ENCODE measurements around the gene CPT1C. TPM values are rescaled to one million over a fixed set of nuclear protein-coding genes. Genes with fewer than 3 reads are reported as not detected.

CPT1C gene
- total RNA-seq, 1 donor from 2014 or later = 60.9 TPM

GRCh38 chr19:49658139-49658517 is 32.8 kb upstream of the CPT1C start:
- no peaks in the 10 kb centered on the region for H3K9me3 Mint-ChIP-seq
- H3K4me1 Mint-ChIP-seq = peaks cover 6% of the 10 kb centered on the region
- no peak for DNase-seq (ENCODE audit: low spot score in 2 of 2, unreplicated experiment in 2 of 2)
- peaks cover 41% of the 10 kb centered on the region for H3K36me3 Mint-ChIP-seq
- no peaks in the 10 kb centered on the region for H3K27me3 Mint-ChIP-seq (ENCODE audit: low read depth)
- no peak overlapping the region for H3K4me3 Mint-ChIP-seq
- H3K27ac Mint-ChIP-seq = no peak overlapping the region
- TF ChIP-seq, protein P1, sequence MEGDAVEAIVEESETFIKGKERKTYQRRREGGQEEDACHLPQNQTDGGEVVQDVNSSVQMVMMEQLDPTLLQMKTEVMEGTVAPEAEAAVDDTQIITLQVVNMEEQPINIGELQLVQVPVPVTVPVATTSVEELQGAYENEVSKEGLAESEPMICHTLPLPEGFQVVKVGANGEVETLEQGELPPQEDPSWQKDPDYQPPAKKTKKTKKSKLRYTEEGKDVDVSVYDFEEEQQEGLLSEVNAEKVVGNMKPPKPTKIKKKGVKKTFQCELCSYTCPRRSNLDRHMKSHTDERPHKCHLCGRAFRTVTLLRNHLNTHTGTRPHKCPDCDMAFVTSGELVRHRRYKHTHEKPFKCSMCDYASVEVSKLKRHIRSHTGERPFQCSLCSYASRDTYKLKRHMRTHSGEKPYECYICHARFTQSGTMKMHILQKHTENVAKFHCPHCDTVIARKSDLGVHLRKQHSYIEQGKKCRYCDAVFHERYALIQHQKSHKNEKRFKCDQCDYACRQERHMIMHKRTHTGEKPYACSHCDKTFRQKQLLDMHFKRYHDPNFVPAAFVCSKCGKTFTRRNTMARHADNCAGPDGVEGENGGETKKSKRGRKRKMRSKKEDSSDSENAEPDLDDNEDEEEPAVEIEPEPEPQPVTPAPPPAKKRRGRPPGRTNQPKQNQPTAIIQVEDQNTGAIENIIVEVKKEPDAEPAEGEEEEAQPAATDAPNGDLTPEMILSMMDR (IDR thresholded peaks at IDR 0.05; ENCODE audit: unreplicated experiment) = no peak

GRCh38 chr19:49658566-49659442 is 32.1 kb upstream of the CPT1C start:
- H3K36me3 Mint-ChIP-seq = peaks cover 41% of the 10 kb centered on the region
- no peaks in the 10 kb centered on the region for H3K9me3 Mint-ChIP-seq
- no peaks in the 10 kb centered on the region for H3K27me3 Mint-ChIP-seq (ENCODE audit: low read depth)
- no peak for DNase-seq (ENCODE audit: low spot score in 2 of 2, unreplicated experiment in 2 of 2)
- no peak overlapping the region for H3K4me3 Mint-ChIP-seq
- TF ChIP-seq, protein P1 (IDR thresholded peaks at IDR 0.05; ENCODE audit: unreplicated experiment) = no peak
- H3K27ac Mint-ChIP-seq = no peak overlapping the region
- H3K4me1 Mint-ChIP-seq = peaks cover 8% of the 10 kb centered on the region

- H3K36me3 Mint-ChIP-seq = peaks cover 31% of the 10 kb centered on the region
These were observed 30.5 kb upstream of the CPT1C start for GRCh38 chr19:49660338-49660961.

DNA sequence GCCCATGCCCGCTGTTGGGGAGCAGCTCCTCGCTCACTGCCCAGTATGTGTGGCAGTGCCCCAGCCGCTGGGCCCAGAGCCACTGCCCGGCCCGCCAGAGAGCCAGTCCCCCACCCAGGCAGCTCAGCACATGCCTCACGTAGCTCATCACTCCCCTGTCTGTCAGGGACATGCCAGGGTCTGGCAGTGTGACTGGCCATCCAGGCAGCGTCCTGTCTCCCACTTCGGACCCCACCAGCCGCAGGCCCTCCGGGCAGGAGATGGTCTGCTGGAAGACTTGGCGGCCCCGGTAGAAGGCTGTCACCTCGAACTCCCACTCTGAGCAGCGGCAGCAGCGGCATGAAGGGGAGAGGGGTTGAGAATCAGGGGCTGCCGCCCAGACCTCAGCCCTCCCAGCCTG is 28.9 kb upstream of the CPT1C start:
- H3K4me1 Mint-ChIP-seq = peaks cover 33% of the 10 kb centered on the region

More at GRCh38 chr19:49660338-49660961, 30.5 kb upstream of the CPT1C start:
- H3K4me3 Mint-ChIP-seq = no peak overlapping the region
- no peak for DNase-seq (ENCODE audit: low spot score in 2 of 2, unreplicated experiment in 2 of 2)
- peaks cover 22% of the 10 kb centered on the region for H3K4me1 Mint-ChIP-seq
- TF ChIP-seq, protein P1 (IDR thresholded peaks at IDR 0.05; ENCODE audit: unreplicated experiment) = no peak
- no peaks in the 10 kb centered on the region for H3K27me3 Mint-ChIP-seq (ENCODE audit: low read depth)
- no peaks in the 10 kb centered on the region for H3K9me3 Mint-ChIP-seq
- no peak overlapping the region for H3K27ac Mint-ChIP-seq

DNA sequence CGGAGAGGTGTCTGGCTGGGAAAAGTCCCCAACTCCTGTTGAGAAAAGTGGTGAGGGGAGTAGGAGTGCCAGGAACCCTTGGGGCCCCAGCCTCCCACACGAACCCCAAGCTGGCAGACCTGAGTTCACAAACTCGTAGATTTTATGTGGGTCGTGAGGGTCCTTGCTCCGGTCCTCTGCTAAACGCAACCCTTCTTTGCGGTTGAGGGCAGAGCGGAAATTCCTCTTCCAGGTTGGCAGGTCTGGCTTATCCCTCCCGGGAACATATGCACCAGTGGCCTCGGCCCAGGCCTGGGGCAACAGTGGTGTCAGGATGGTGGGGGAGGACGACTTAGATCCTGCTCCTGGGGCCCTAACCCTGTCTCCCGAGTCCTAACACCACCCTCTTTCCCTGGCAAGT is 27.7 kb upstream of the CPT1C start:
- H3K4me3 Mint-ChIP-seq = peak overlapping the region; percentile 15
- TF ChIP-seq, protein P1 (IDR thresholded peaks at IDR 0.05; ENCODE audit: unreplicated experiment) = no peak
- DNase-seq (ENCODE audit: low spot score in 2 of 2, unreplicated experiment in 2 of 2) = no peak
- peak overlapping the region; percentile 6 for H3K27ac Mint-ChIP-seq
- no peaks in the 10 kb centered on the region for H3K27me3 Mint-ChIP-seq (ENCODE audit: low read depth)
- H3K36me3 Mint-ChIP-seq = peaks cover 20% of the 10 kb centered on the region
- no peaks in the 10 kb centered on the region for H3K9me3 Mint-ChIP-seq
- peaks cover 38% of the 10 kb centered on the region for H3K4me1 Mint-ChIP-seq

More for the DNA sequence above, 28.9 kb upstream of the CPT1C start:
- H3K36me3 Mint-ChIP-seq = peaks cover 24% of the 10 kb centered on the region
- no peak overlapping the region for H3K27ac Mint-ChIP-seq
- TF ChIP-seq, protein P1 (IDR thresholded peaks at IDR 0.05; ENCODE audit: unreplicated experiment) = no peak
- no peaks in the 10 kb centered on the region for H3K9me3 Mint-ChIP-seq
- no peak for DNase-seq (ENCODE audit: low spot score in 2 of 2, unreplicated experiment in 2 of 2)
- no peaks in the 10 kb centered on the region for H3K27me3 Mint-ChIP-seq (ENCODE audit: low read depth)
- no peak overlapping the region for H3K4me3 Mint-ChIP-seq
